ENCODE data around the gene PNPLA8.
A peak's percentile ranks its signal among the peaks of the same experiment; 100 is the strongest.

PNPLA8 gene

DNA sequence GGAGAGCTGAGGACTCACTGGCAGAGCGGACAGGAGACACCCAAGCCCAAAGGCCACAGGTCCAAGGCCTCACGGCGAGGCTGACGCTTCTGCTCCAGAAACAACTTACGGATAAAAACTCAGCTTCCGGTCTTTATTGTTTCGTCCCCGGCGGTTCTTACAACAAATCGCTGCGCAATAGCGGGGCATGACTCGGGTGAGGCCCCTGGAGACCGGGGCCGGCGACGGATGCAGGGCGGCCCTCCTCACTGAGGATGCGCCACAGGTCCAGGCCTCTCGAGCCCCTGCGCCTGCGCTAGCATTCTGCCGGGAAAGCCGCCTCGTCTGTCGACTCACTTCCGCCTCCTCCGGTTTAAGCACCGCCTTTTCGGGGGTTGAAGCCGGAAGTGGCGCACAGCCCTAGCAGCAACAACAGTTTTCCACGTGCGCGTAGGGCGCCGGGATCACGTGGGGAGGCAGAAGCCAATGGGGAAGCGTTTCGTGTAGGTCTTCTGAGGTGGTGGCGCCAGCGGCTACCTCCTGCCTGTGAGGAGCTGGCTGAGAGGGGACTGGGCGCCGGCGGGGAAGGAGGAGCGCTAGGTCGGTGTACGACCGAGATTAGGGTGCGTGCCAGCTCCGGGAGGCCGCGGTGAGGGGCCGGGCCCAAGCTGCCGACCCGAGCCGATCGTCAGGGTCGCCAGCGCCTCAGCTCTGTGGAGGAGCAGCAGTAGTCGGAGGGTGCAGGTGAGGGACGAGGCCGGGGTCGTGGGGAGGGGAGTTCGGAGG, 43.6 kb upstream of the PNPLA8 start, which contains the start of the genes DNAJB9 and THAP5:
Gene DNAJB9, plus strand, starts transcription at position 494 of the 765 bp plus-strand sequence. CDS start 1,853 bp downstream, outside the sequence.
Gene THAP5, minus strand, starts transcription at position 326 of the 765 bp plus-strand sequence. Its CDS starts 137 bp downstream, at position 189.
- H2AK5ac ChIP-seq (ENCODE audit: low read length, severe bottlenecking): no peak within 1 kb of the TSS
- H4K91ac ChIP-seq (ENCODE audit: low read length): peak within 1 kb of the TSS; percentile 81
- peak within 1 kb of the TSS; percentile 89 to 93 for H3K4me3 ChIP-seq (ENCODE audit: insufficient read depth in 1 of 2, low read depth in 1 of 2, low read length in 2 of 2)
- peaks cover 9% of the 10 kb centered on the region for H3K79me1 ChIP-seq (replicated peaks; ENCODE audit: low read length, poor library complexity, severe bottlenecking)
- peak within 1 kb of the TSS; percentile 97 for H2AFZ ChIP-seq (ENCODE audit: low read depth, low read length)
- H2BK120ac ChIP-seq (ENCODE audit: low read depth, low read length): no peak within 1 kb of the TSS
- H3K27ac ChIP-seq (ENCODE audit: low read length, poor library complexity, severe bottlenecking): peak within 1 kb of the TSS; percentile 66
- peak within 1 kb of the TSS; percentile 89 for H2BK15ac ChIP-seq (ENCODE audit: low read depth, poor library complexity, severe bottlenecking)
- H3K27me3 ChIP-seq (ENCODE audit: control insufficient read depth in 1 of 2, insufficient read depth in 1 of 2, low read length in 2 of 2): no peaks in the 10 kb centered on the region
- peak within 1 kb of the TSS; percentile 62 to 90 for H3K18ac ChIP-seq (ENCODE audit: low read depth in 1 of 2, low read length in 2 of 2)
- no peaks in the 10 kb centered on the region for H3K9me3 ChIP-seq (ENCODE audit: control insufficient read depth, low read length)
- peak within 1 kb of the TSS in 1 of 2 experiments; percentile 91 for H3K14ac ChIP-seq (ENCODE audit: low read length in 2 of 2)
- 1% methylated on average over 61 of the region's 65 CpGs for WGBS
- H3K9ac ChIP-seq (ENCODE audit: low read length): peak within 1 kb of the TSS; percentile 99
- H3K4me2 ChIP-seq (ENCODE audit: low read length, poor library complexity, severe bottlenecking): peak within 1 kb of the TSS; percentile 78
- H3K4me1 ChIP-seq (ENCODE audit: control insufficient read depth, insufficient read depth, low read depth, low read length): peaks cover 3% of the 10 kb centered on the region
- H3K36me3 ChIP-seq (ENCODE audit: control insufficient read depth in 1 of 2, insufficient read depth in 2 of 2, low read depth in 1 of 2, low read length in 2 of 2): peaks cover 0 to 38% of the 10 kb centered on the region in 2 experiments
- peak within 1 kb of the TSS in 1 of 2 experiments; percentile 90 for H3K23ac ChIP-seq (ENCODE audit: low read length in 2 of 2)
- DNase-seq: peak; percentile 100
- peak within 1 kb of the TSS; percentile 3 for H2BK5ac ChIP-seq (ENCODE audit: low read depth, low read length, poor library complexity, severe bottlenecking)
- peak within 1 kb of the TSS; percentile 71 to 83 for H3K4ac ChIP-seq (ENCODE audit: low read depth in 1 of 2, low read length in 2 of 2)
- H2BK12ac ChIP-seq (ENCODE audit: low read length in 2 of 2): peak within 1 kb of the TSS in 1 of 2 experiments; percentile 85
- peak within 1 kb of the TSS; percentile 92 for H4K8ac ChIP-seq (ENCODE audit: low read length)

GRCh38 chr7:108568801-108569380, 43.0 kb upstream of the PNPLA8 start:
- peak overlapping the region; percentile 39 for H2AFZ ChIP-seq (ENCODE audit: low read depth, low read length)
- no peak overlapping the region for H2AK5ac ChIP-seq (ENCODE audit: low read length, severe bottlenecking)
- H3K4me1 ChIP-seq (ENCODE audit: control insufficient read depth, insufficient read depth, low read depth, low read length): peaks cover 3% of the 10 kb centered on the region
- H3K4me2 ChIP-seq (ENCODE audit: low read length, poor library complexity, severe bottlenecking): peak overlapping the region; percentile 75
- WGBS: 6% methylated on average over 20 of the region's 24 CpGs
- H3K23ac ChIP-seq (ENCODE audit: low read length in 2 of 2): no peak overlapping the region
- peak overlapping the region; percentile 99 for H3K9ac ChIP-seq (ENCODE audit: low read length)
- no peak overlapping the region for H2BK120ac ChIP-seq (ENCODE audit: low read depth, low read length)
- peak overlapping the region; percentile 66 for H3K27ac ChIP-seq (ENCODE audit: low read length, poor library complexity, severe bottlenecking)
- no peaks in the 10 kb centered on the region for H3K27me3 ChIP-seq (ENCODE audit: control insufficient read depth in 1 of 2, insufficient read depth in 1 of 2, low read length in 2 of 2)
- H3K9me3 ChIP-seq (ENCODE audit: control insufficient read depth, low read length): no peaks in the 10 kb centered on the region
- peak overlapping the region; percentile 62 to 77 for H3K18ac ChIP-seq (ENCODE audit: low read depth in 1 of 2, low read length in 2 of 2)
- peak overlapping the region; percentile 81 for H4K91ac ChIP-seq (ENCODE audit: low read length)
- peaks cover 9% of the 10 kb centered on the region for H3K79me1 ChIP-seq (replicated peaks; ENCODE audit: low read length, poor library complexity, severe bottlenecking)
- peak overlapping the region; percentile 92 for H4K8ac ChIP-seq (ENCODE audit: low read length)
- H3K4ac ChIP-seq (ENCODE audit: low read depth in 1 of 2, low read length in 2 of 2): peak overlapping the region; percentile 55 to 71
- DNase-seq: peak; percentile 4
- H2BK15ac ChIP-seq (ENCODE audit: low read depth, poor library complexity, severe bottlenecking): no peak overlapping the region
- peak overlapping the region; percentile 68 to 93 for H3K4me3 ChIP-seq (ENCODE audit: insufficient read depth in 1 of 2, low read depth in 1 of 2, low read length in 2 of 2)
- H3K14ac ChIP-seq (ENCODE audit: low read length in 2 of 2): peak overlapping the region in 1 of 2 experiments; percentile 56
- H2BK5ac ChIP-seq (ENCODE audit: low read depth, low read length, poor library complexity, severe bottlenecking): peak overlapping the region; percentile 3
- H3K36me3 ChIP-seq (ENCODE audit: control insufficient read depth in 1 of 2, insufficient read depth in 2 of 2, low read depth in 1 of 2, low read length in 2 of 2): peaks cover 0 to 38% of the 10 kb centered on the region in 2 experiments
- no peak overlapping the region for H2BK12ac ChIP-seq (ENCODE audit: low read length in 2 of 2)

DNA sequence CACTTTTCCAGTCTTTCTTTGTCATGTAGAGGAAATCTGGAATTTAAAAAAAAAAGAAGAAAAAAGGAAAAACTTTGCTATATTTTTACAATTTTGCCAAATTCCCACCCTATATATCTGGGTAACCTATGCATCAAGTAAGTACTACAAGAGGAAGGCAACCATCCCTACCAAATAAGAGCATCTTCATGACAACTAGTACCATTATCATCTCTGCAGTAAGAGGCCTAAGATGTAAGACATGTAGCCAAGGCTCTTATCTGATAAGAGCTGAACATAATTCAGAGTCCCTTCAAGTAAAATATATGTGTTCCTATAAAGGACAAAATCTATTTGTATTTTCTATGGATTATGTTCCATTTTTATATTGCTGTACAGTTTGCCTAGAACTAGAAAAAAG, 40.1 kb upstream of the PNPLA8 start:
- Histone ChIP-seq H2BK120ac (ENCODE audit: low read depth, low read length) (no peak overlapping the region), H3K18ac (ENCODE audit: low read depth in 1 of 2, low read length in 2 of 2) (no peak overlapping the region), H3K9ac (ENCODE audit: low read length) (no peak overlapping the region), H2BK12ac (ENCODE audit: low read length in 2 of 2) (no peak overlapping the region), H2AK5ac (ENCODE audit: low read length, severe bottlenecking) (no peak overlapping the region), H3K23ac (ENCODE audit: low read length in 2 of 2) (no peak overlapping the region), H2AFZ (ENCODE audit: low read depth, low read length) (no peak overlapping the region), H3K27me3 (ENCODE audit: control insufficient read depth in 1 of 2, insufficient read depth in 1 of 2, low read length in 2 of 2) (no peaks in the 10 kb centered on the region), H3K4me3 (ENCODE audit: insufficient read depth in 1 of 2, low read depth in 1 of 2, low read length in 2 of 2) (no peak overlapping the region), H3K27ac (ENCODE audit: low read length, poor library complexity, severe bottlenecking) (no peak overlapping the region), H3K36me3 (ENCODE audit: control insufficient read depth in 1 of 2, insufficient read depth in 2 of 2, low read depth in 1 of 2, low read length in 2 of 2) (peaks cover 0 to 21% of the 10 kb centered on the region in 2 experiments), H4K91ac (ENCODE audit: low read length) (no peak overlapping the region), H2BK5ac (ENCODE audit: low read depth, low read length, poor library complexity, severe bottlenecking) (no peak overlapping the region), H3K4me2 (ENCODE audit: low read length, poor library complexity, severe bottlenecking) (no peak overlapping the region), H2BK15ac (ENCODE audit: low read depth, poor library complexity, severe bottlenecking) (no peak overlapping the region), H3K4ac (ENCODE audit: low read depth in 1 of 2, low read length in 2 of 2) (no peak overlapping the region), H3K79me1 (replicated peaks; ENCODE audit: low read length, poor library complexity, severe bottlenecking) (peaks cover 2% of the 10 kb centered on the region), H3K9me3 (ENCODE audit: control insufficient read depth, low read length) (no peaks in the 10 kb centered on the region), H3K4me1 (ENCODE audit: control insufficient read depth, insufficient read depth, low read depth, low read length) (peaks cover 3% of the 10 kb centered on the region), H3K14ac (ENCODE audit: low read length in 2 of 2) (no peak overlapping the region), H4K8ac (ENCODE audit: low read length) (no peak overlapping the region)
- no peak for DNase-seq

DNA sequence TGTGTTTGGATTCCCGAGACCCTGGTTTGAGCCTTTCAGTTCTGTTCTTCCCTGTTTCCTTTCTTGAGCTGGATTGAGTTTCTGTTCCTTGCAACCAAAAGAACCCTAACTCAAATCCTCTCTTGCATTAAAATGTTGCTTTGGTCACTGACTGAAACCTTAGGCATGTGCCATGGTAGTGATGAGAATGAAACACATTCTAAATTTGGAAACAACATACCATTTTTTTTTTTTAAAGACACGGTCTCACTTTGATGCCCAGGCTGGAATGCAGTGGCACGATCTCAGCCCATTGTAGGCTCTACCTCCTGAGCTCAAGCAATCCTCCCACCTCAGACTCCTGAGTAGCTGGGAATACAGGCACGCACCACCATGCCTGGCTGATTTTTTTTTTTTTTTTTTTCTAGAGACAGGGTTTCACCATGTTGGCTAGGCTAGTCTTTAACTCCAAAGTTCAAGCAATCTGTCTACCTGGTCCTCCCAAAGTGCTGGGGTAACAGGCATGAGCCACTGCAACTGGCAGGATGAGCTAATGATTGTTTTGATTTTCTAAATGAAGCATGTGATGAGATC, 35.2 kb upstream of the PNPLA8 start:
- Histone ChIP-seq H3K4me1 (ENCODE audit: control insufficient read depth, insufficient read depth, low read depth, low read length) (peaks cover 2% of the 10 kb centered on the region), H2AK5ac (ENCODE audit: low read length, severe bottlenecking) (no peak overlapping the region), H3K27me3 (ENCODE audit: control insufficient read depth in 1 of 2, insufficient read depth in 1 of 2, low read length in 2 of 2) (no peaks in the 10 kb centered on the region), H2AFZ (ENCODE audit: low read depth, low read length) (no peak overlapping the region), H2BK15ac (ENCODE audit: low read depth, poor library complexity, severe bottlenecking) (no peak overlapping the region), H2BK5ac (ENCODE audit: low read depth, low read length, poor library complexity, severe bottlenecking) (no peak overlapping the region), H3K9me3 (ENCODE audit: control insufficient read depth, low read length) (peaks cover 13% of the 10 kb centered on the region), H3K4ac (ENCODE audit: low read depth in 1 of 2, low read length in 2 of 2) (no peak overlapping the region), H3K4me2 (ENCODE audit: low read length, poor library complexity, severe bottlenecking) (peak overlapping the region; percentile 22), H3K36me3 (ENCODE audit: control insufficient read depth in 1 of 2, insufficient read depth in 2 of 2, low read depth in 1 of 2, low read length in 2 of 2) (peaks cover 2 to 21% of the 10 kb centered on the region in 2 experiments), H3K14ac (ENCODE audit: low read length in 2 of 2) (no peak overlapping the region), H4K8ac (ENCODE audit: low read length) (no peak overlapping the region), H3K79me1 (replicated peaks; ENCODE audit: low read length, poor library complexity, severe bottlenecking) (peaks cover 5% of the 10 kb centered on the region), H2BK12ac (ENCODE audit: low read length in 2 of 2) (no peak overlapping the region), H3K27ac (ENCODE audit: low read length, poor library complexity, severe bottlenecking) (peak overlapping the region; percentile 14), H3K9ac (ENCODE audit: low read length) (no peak overlapping the region), H3K4me3 (ENCODE audit: insufficient read depth in 1 of 2, low read depth in 1 of 2, low read length in 2 of 2) (no peak overlapping the region), H3K18ac (ENCODE audit: low read depth in 1 of 2, low read length in 2 of 2) (no peak overlapping the region), H3K23ac (ENCODE audit: low read length in 2 of 2) (no peak overlapping the region), H2BK120ac (ENCODE audit: low read depth, low read length) (no peak overlapping the region), H4K91ac (ENCODE audit: low read length) (peak overlapping the region; percentile 50)
- 90% methylated on average over 4 of the region's 4 CpGs for WGBS
- DNase-seq: peak; percentile 15
